ENCODE data around the gene DPP10. TPM values are rescaled to one million over a fixed set of nuclear protein-coding genes. Genes with fewer than 3 reads are reported as not detected.

Gene DPP10
- total RNA-seq, 1 donor from 2014 or later = not detected

DNA sequence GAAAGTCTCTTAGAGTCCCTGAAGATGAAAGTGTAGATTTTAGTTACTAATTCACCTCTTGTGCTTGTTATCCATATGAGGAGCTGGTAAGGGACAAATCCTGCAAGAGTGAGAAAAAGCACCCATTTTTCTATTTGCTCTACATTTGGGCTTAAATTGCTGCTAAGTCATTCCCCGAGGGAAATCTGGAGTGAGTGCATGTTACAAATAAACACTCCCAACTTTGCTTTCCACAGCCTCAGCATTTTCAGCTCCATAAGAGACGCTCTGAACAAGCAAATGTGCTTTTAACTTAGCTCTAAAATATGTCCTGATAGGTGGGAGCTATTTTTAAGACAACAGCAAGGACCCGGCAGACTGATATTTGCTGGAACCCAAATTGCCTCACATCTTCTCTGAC, 126.7 kb downstream of the DPP10 start:
- no peak for DNase-seq (ENCODE audit: low spot score in 2 of 2)
- no peaks in the 10 kb centered on the region for H3K9me3 ChIP-seq
- H3K27me3 ChIP-seq = no peaks in the 10 kb centered on the region
- H3K4me3 ChIP-seq = no peak overlapping the region
- H3K36me3 ChIP-seq = no peaks in the 10 kb centered on the region
- TF ChIP-seq CTCF (IDR thresholded peaks at IDR 0.05) = no peak
- no peak overlapping the region for H3K27ac ChIP-seq
- intact Hi-C loops (cut with DNase I) = no loop called here
- no peaks in the 10 kb centered on the region for H3K4me1 ChIP-seq

DNA sequence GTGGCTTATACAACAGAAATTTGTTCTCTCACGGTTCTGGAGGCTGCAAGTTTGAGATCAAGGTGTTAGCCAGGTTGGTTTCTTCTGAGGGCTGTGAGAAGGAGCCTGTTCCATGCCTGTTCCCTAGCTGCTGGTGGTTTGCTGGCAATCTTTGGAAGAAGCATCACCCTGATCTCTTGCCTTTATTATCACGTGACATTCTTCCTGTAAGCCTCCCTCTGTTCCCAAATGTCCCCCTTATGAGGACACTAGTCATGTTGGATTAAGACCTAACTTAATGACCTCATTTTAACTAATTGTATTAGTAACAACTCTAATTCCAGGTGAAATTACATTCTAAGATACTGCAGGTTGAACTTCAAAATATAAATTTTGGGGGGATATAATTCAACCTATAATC, 135.2 kb downstream of the DPP10 start:
- Histone ChIP-seq H3K36me3 (no peaks in the 10 kb centered on the region), H3K4me3 (no peak overlapping the region), H3K9me3 (no peaks in the 10 kb centered on the region), H3K4me1 (no peaks in the 10 kb centered on the region), H3K27me3 (no peaks in the 10 kb centered on the region), H3K27ac (no peak overlapping the region)
- intact Hi-C loops (cut with DNase I) = no loop called here
- no peak for DNase-seq (ENCODE audit: low spot score in 2 of 2)
- TF ChIP-seq CTCF (IDR thresholded peaks at IDR 0.05) = no peak

DNA sequence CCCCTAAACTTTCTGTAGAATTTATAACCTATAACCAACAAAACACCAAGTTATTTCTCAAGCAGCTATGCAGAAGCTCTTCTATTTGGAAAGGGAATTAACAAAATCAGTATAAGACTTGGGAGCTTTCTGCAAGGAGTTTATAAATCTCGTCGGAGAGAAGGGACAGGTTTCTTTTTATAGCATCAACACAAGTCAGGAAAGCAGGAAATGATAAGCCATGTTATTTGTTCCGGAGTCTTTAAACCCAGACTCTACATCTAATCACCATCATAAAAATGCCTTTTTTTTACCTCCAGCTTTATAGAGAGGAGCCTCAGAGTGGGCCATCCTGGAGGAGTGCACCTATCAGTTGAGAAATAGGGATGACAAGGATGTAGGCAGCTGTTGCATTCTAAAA, 137.1 kb downstream of the DPP10 start:
- peak overlapping the region; percentile 61 for H3K27ac ChIP-seq

GRCh38 chr2:114580691-114581090, 138.2 kb downstream of the DPP10 start:
- no peaks in the 10 kb centered on the region for H3K36me3 ChIP-seq
- no peak for DNase-seq (ENCODE audit: low spot score in 2 of 2)
- peak overlapping the region; percentile 61 for H3K27ac ChIP-seq
- no peaks in the 10 kb centered on the region for H3K27me3 ChIP-seq
- no peaks in the 10 kb centered on the region for H3K9me3 ChIP-seq
- intact Hi-C loops (cut with DNase I) = no loop called here
- TF ChIP-seq CTCF (IDR thresholded peaks at IDR 0.05) = no peak
- H3K4me3 ChIP-seq = no peak overlapping the region
- H3K4me1 ChIP-seq = no peaks in the 10 kb centered on the region

More for the DNA sequence above, 137.1 kb downstream of the DPP10 start:
- DNase-seq (ENCODE audit: low spot score in 2 of 2) = no peak
- Histone ChIP-seq H3K9me3 (no peaks in the 10 kb centered on the region), H3K4me3 (no peak overlapping the region), H3K36me3 (no peaks in the 10 kb centered on the region), H3K4me1 (no peaks in the 10 kb centered on the region), H3K27me3 (no peaks in the 10 kb centered on the region)
- intact Hi-C loops (cut with DNase I) = no loop called here
- TF ChIP-seq CTCF (IDR thresholded peaks at IDR 0.05) = no peak

DNA sequence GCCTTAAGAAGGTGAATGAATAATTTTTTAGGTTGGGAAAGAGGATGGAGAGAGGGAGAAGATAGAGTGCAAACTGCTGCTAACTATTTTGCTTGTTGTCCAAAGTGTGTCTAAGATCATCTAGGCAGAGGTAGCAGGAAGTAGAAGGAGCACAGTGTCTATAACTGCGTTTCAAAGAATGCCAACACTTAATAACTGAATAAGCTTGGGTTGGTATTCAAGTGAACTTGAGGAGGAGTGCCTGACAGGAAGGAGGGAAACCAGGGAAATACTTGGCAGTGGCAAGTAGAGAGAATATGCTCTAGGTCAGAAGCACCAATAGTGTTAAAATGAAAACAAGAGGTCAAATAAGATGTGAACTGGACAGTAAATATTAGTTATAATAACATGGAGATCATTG, 155.9 kb downstream of the DPP10 start:
- no peak for DNase-seq (ENCODE audit: low spot score in 2 of 2)
- Histone ChIP-seq H3K27ac (no peak overlapping the region), H3K27me3 (no peaks in the 10 kb centered on the region), H3K4me1 (no peaks in the 10 kb centered on the region), H3K9me3 (no peaks in the 10 kb centered on the region), H3K36me3 (no peaks in the 10 kb centered on the region), H3K4me3 (no peak overlapping the region)
- intact Hi-C loops (cut with DNase I) = no loop called here
- no peak for TF ChIP-seq CTCF (IDR thresholded peaks at IDR 0.05)

DNA sequence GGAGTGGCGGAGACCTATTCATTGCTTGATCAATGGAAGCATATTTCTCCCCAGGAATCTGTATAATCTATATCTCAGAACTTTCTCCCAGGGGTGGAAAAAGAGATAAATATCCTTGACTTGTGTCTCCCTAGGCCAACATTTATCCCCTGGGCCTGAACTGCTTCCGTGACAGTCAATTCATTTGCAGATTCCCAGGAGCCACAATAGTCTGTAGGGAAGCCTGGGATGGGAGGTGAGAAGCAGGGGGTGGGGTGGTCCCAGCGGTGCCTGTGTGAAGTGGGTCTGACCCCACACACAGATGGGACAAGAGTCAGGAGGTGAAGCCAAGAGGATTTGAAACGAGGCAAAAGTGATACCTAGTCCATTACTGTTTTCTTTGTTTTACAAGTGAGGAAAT, 166.8 kb downstream of the DPP10 start:
- no peak for TF ChIP-seq CTCF (IDR thresholded peaks at IDR 0.05)
- intact Hi-C loops (cut with DNase I) = no loop called here
- no peak for DNase-seq (ENCODE audit: low spot score in 2 of 2)

More for the DNA sequence above, 166.8 kb downstream of the DPP10 start:
- H3K36me3 ChIP-seq = no peaks in the 10 kb centered on the region
- H3K27ac ChIP-seq = no peak overlapping the region
- no peaks in the 10 kb centered on the region for H3K27me3 ChIP-seq
- H3K4me3 ChIP-seq = no peak overlapping the region
- H3K9me3 ChIP-seq = no peaks in the 10 kb centered on the region
- no peaks in the 10 kb centered on the region for H3K4me1 ChIP-seq

Data from ascending aorta (tissue), 2 donors.